GM21576 (cell line): ENCODE measurements around the gene MS4A7.
A peak's percentile ranks its signal among the peaks of the same experiment; 100 is the strongest.
"Not testable (repeated sequence)": the region's sequence is repeated elsewhere in the genome, so short reads cannot be mapped to it uniquely, and the experiment has no call there.

Experiments
- ATAC-seq: cut with Tn5 transposase; IDR thresholded peaks from one replicate; pipeline ENCODE4 v1.9.1; 2021; ENCODE audit warnings: mild to moderate bottlenecking, moderate library complexity; ENCODE audit not compliant: unreplicated experiment

Gene MS4A7

DNA sequence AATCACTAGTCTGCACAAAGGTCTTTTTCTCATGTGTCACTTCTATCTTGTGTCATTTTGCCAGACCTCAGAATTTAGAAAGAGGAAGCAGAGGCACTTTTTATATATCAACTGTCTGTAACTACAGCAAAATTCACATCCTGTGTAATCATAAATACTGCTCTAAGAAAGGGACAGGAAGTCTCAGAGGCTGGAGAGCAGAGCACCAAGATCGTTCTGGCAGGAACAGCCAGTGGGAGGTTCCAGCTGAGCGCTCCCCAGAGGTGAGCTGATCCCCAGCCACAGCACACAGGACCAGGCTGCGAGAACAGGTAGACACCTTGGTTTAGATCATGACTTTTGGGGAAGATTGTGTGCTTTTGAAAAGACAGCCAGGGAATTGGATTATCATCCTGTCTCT lies at the start of gene MS4A7:
MS4A7 (plus strand) TSS at position 179 of the 400 bp plus-strand sequence. CDS start 4,610 bp downstream, outside the sequence.
- ATAC-seq, result peak; percentile 93

GRCh38 chr11:60332846-60333245 lies 45.5 kb upstream of the MS4A7 start:
- ATAC-seq, result no peak

DNA sequence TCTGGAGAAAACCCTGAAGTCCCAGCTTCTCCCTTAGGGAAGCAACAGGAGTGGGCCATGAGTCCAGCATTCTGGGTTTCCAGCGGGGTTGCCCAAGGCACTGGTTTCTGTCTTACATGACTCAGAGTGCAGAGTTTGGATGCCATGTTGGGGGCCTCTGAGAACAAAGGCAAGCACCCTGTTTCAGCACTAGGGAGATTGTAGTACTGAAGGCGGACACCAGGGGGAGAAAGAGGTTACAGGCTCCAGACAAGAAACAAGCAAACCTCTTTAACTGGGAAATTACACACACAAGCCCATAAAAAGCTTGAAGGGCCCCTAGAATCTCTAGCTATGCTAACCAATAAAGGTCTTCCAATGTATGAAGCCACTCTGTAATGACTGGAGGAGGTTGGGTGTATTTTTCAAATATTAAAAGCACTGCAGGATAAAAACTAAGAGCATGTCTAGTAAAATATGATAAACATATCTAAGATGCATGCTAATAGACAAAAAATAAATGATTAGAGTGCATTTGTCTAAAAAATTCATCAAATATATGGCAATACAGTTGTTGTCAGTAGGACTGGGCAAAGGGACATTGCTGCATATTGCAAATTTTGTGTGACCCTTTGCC lies 44.2 kb upstream of the MS4A7 start:
- ATAC-seq, result no peak

DNA sequence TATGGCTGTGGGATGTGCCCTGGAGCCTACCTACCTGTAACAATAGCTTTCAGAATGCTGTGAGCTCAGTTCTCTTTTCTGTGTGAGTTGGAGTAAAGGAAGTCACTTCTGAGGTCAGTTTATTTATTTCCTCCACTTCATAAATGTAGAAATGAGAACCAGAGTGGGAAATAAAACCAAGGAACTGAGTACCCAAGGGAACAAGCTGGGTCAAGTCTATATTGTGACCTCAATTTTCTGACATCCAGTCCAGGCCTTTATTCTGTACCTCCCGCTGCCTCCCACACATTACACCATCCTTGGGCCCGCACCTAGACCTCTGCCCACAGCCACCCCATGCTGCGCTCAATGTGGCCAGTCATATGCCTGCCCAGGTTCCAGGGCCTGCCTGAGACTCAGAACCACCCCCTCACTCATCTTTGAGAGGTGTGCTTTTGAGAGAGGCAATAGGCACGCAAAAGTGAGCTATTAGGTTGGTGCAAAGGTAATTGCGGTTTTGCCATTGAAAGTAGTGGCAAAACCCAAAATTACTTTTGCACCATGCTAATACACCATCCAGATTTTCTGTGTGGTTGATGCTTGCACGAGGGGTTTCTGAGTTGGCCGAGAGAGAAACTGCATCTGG lies 41.5 kb upstream of the MS4A7 start:
- no peak for ATAC-seq

DNA sequence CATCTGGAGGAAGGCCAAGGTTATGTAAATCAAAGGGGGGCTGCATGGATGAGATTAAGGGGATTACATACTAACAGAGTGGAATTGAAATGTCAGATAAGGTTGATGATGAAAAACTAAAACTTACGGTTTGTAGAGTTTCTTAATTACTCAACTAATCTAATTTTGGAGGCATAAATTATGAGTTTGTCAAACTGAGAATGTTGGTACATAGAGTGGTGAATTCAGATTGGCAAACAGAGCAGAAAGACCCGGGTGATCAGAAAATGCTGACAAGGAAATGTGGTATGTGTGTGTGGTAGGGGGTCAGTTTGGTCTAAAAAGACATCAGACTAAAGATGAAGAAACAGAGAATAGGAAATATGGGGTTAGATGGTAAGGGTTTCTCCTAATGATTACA lies 40.3 kb upstream of the MS4A7 start:
- ATAC-seq, result no peak

- no peak for ATAC-seq
Measured at GRCh38 chr11:60339356-60339755, 39.0 kb upstream of the MS4A7 start.

DNA sequence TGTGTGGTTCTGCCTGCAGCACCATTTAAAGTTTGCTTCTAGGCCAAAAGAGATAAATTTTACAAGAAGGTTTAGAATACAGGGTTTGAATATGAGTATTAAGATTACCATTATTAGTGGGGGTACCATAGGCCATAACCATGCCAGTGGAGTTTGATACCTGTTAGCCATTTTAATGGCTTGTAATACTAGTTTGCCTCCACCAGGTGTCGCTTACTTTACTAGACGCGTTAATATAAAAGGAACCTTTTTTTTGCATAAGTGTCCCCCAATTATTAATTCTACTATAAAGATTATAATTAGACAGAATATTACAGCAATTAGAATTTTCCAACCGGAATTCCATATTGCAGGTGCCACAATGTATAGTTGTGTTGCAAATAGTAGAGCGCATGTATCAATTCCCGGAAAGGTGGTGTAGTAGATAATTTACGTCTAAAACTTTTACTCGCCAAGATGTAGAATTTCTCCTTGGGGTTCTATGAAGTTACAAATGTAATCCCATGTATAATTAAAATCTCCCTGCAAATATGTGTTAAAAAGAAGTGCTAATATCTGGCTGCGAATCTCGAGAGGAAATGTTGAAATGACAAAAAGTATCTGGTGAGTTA lies 35.1 kb upstream of the MS4A7 start:
- no peak for ATAC-seq

GRCh38 chr11:60344146-60344545 lies 34.2 kb upstream of the MS4A7 start:
- ATAC-seq, result no peak

DNA sequence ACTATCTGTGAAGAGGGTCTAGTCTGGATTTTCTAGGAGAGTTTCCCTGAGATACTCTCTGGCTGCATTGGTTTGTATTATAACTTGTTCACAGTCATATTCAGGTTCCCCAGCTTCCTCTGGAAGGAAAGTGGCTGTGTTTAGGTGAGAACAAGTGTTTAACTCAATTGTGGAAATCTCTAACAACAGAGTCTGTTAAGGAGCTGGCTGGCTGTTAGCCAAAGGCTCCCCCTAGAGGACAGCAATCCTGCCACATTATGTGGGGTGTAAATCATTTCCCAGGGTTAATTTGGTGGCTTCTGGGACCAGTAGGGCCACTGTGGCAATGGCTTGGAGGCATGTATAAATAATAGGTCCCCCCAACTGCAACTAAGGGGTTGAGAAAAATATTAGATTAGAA lies 32.8 kb upstream of the MS4A7 start:
- ATAC-seq, result no peak

GRCh38 chr11:60347084-60347797 lies 31.1 kb upstream of the MS4A7 start:
- ATAC-seq, result peak; percentile 71

GRCh38 chr11:60348116-60348515 lies 30.2 kb upstream of the MS4A7 start:
- ATAC-seq, result no peak

- ATAC-seq, result no peak
Measured at GRCh38 chr11:60349990-60350389, 28.3 kb upstream of the MS4A7 start.

DNA sequence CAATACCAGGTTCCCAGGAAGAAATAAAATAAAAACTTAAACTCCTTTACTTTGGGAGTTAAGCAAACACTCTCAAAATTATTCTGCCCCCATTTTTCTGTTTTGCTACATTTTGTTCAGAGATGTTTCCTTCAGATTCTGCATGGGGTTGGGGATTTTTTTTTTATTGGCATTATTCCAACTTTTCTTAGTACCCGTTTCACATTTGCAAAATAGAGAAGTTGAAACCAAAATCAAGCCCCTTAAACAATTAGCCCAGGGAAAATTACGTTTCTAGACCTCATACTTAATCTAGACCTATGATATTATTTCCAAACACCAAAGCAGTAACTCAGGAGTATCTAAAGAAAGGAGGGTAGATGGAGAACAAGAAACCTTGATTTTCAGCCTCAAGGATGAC lies 20.6 kb upstream of the MS4A7 start:
- ATAC-seq, result no peak

DNA sequence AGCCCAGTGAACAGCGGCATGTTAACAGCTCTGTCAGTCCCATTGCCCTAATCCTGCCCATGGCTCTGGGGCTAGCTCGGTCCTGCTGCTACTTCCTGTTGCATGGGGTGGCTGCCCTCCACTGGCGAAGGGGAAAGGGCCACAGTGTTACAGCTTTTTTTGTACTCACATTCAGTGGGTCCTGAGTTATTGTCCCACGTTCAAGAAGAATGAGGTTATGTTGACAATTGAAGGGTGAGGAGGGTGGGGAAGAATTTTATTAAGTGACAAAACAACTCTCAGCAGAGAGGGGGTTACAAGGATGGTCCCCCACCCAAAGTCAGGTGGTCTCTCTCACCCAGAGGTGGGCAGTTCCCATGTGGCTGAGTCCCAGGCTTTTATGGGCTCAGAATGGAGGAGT lies 17.7 kb upstream of the MS4A7 start:
- no peak for ATAC-seq

GRCh38 chr11:60362241-60362640 lies 16.1 kb upstream of the MS4A7 start:
- ATAC-seq, result no peak

- ATAC-seq, result peak; percentile 55
Measured at GRCh38 chr11:60363542-60364470, 14.5 kb upstream of the MS4A7 start.

DNA sequence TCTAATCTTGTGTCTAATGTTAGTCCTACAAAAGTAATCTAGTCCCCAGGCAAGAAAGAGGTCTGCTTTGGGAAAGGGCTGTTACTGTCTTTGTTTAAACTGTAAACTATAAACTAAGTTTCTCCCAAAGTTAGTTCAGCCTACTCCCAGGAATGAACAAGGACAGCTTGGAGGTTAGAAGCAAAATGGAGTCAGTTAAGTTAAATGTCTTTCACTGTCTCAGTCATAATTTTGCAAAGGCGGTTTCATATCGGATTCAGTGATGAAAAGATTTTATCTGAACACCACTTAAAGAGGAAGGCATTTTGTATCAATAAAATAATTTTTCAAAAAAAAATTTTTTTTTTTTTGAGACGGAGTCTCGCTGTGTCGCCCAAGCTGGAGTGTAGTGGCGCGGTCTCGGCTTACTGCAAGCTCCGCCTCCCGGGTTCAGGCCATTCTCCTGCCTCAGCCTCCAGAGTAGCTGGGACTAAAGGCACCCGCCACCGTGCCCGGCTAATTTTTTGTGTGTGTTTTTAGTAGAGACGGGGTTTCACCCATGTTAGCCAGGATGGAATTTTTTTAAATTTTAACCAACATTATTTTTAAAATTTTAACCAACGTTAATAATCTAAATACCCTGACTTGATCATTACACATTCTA lies 11.9 kb upstream of the MS4A7 start:
- ATAC-seq, result not testable (repeated sequence)

DNA sequence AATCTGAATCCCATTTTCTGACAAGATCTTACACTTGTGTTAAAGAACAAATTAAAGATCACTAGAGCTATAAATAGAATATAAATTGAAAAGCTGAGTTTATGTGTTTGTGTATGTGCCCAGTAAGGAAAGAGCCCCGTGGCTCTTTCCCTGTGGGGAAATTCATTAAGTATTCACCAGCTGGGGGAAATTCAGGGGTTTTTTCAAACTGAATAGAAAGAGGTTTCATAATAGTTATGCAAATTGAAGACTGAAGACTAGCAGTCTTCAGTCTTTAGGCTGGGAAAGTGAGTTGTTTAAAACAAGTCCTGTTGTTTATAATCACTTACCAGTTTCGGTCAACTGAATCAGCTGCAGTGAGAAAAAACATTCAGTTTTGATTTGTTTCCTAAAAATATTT lies 11.3 kb upstream of the MS4A7 start:
- peak; percentile 78 for ATAC-seq

DNA sequence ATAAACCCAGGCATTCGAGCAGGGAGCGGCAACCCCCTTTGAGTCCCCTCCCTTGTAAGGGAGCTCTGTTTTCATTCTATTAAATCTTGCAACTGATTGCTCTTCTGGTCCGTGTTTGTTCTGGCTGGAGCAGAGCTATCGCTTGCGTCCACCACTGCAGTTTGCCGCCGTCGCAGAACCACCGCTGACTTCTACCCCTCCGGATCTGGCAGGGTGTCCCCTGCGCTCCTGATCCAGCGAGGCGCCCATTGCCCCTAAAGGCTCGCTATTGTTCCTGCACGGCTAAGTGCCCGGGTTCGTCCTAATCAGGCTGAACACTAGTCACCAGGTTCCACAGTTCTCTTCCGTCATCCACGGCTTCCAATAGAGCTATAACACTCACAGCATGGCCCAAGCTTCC lies 10.4 kb upstream of the MS4A7 start:
- ATAC-seq, result no peak

- ATAC-seq, result no peak
Measured at GRCh38 chr11:60370252-60370810, 8.0 kb upstream of the MS4A7 start.
